ENCODE data around the gene MTSS2. TPM values are rescaled to one million over a fixed set of nuclear protein-coding genes. Genes with fewer than 3 reads are reported as not detected.

Gene MTSS2
- total RNA-seq, 1 experiment from 2014 or later, result 52.0 TPM

GRCh38 chr16:70694088-70694867, 8.4 kb upstream of the MTSS2 start:
- H3K36me3 ChIP-seq, result no peaks in the 10 kb centered on the region
- no peaks in the 10 kb centered on the region for H3K27me3 ChIP-seq
- no peak overlapping the region for H3K4me3 ChIP-seq
- no peaks in the 10 kb centered on the region for H3K9me3 ChIP-seq
- DNase-seq, result peak; percentile 89

- no peaks in the 10 kb centered on the region for H3K27me3 ChIP-seq
- no peaks in the 10 kb centered on the region for H3K9me3 ChIP-seq
- no peak overlapping the region for H3K4me3 ChIP-seq
- H3K36me3 ChIP-seq, result no peaks in the 10 kb centered on the region
- DNase-seq, result no peak
Observed at GRCh38 chr16:70692873-70693671, 7.2 kb upstream of the MTSS2 start.

GRCh38 chr16:70692130-70692872, 6.4 kb upstream of the MTSS2 start:
- Histone ChIP-seq H3K36me3 (no peaks in the 10 kb centered on the region), H3K27me3 (no peaks in the 10 kb centered on the region), H3K4me3 (no peak overlapping the region), H3K9me3 (no peaks in the 10 kb centered on the region)
- DNase-seq, result no peak

GRCh38 chr16:70691223-70692129, 5.6 kb upstream of the MTSS2 start:
- Histone ChIP-seq H3K9me3 (no peaks in the 10 kb centered on the region), H3K27me3 (no peaks in the 10 kb centered on the region), H3K4me3 (no peak overlapping the region), H3K36me3 (no peaks in the 10 kb centered on the region)
- DNase-seq, result peak; percentile 75

GRCh38 chr16:70689970-70690891, 4.4 kb upstream of the MTSS2 start:
- Histone ChIP-seq H3K27me3 (no peaks in the 10 kb centered on the region), H3K36me3 (no peaks in the 10 kb centered on the region), H3K4me3 (no peak overlapping the region), H3K9me3 (no peaks in the 10 kb centered on the region)
- DNase-seq, result no peak

- Histone ChIP-seq H3K27me3 (no peaks in the 10 kb centered on the region), H3K9me3 (no peaks in the 10 kb centered on the region), H3K4me3 (no peak overlapping the region), H3K36me3 (peaks cover 5% of the 10 kb centered on the region)
- DNase-seq, result no peak
Observed at GRCh38 chr16:70689035-70689969, 3.4 kb upstream of the MTSS2 start.

GRCh38 chr16:70688246-70688742, 2.4 kb upstream of the MTSS2 start:
- Histone ChIP-seq H3K9me3 (no peaks in the 10 kb centered on the region), H3K27me3 (no peaks in the 10 kb centered on the region), H3K4me3 (no peak overlapping the region), H3K36me3 (peaks cover 13% of the 10 kb centered on the region)
- DNase-seq, result peak; percentile 90

- no peak for DNase-seq
- Histone ChIP-seq H3K36me3 (peaks cover 19% of the 10 kb centered on the region), H3K4me3 (no peak overlapping the region), H3K27me3 (no peaks in the 10 kb centered on the region), H3K9me3 (no peaks in the 10 kb centered on the region)
Observed at GRCh38 chr16:70687671-70688245, 1.9 kb upstream of the MTSS2 start.

- H3K4me3 ChIP-seq, result no peak overlapping the region
- no peaks in the 10 kb centered on the region for H3K9me3 ChIP-seq
- H3K36me3 ChIP-seq, result peaks cover 19% of the 10 kb centered on the region
- DNase-seq, result no peak
- no peaks in the 10 kb centered on the region for H3K27me3 ChIP-seq
Observed at GRCh38 chr16:70687102-70687511, 1.3 kb upstream of the MTSS2 start.

- DNase-seq, result no peak
- H3K4me3 ChIP-seq, result peak overlapping the region; percentile 37
- H3K27me3 ChIP-seq, result no peaks in the 10 kb centered on the region
- H3K9me3 ChIP-seq, result no peaks in the 10 kb centered on the region
- peaks cover 19% of the 10 kb centered on the region for H3K36me3 ChIP-seq
Observed at GRCh38 chr16:70686376-70687101, 686 bp upstream of the MTSS2 start.

- peak overlapping the region; percentile 68 for H3K4me3 ChIP-seq
- DNase-seq, result no peak
- peaks cover 22% of the 10 kb centered on the region for H3K36me3 ChIP-seq
- H3K27me3 ChIP-seq, result no peaks in the 10 kb centered on the region
- H3K9me3 ChIP-seq, result no peaks in the 10 kb centered on the region
Observed at GRCh38 chr16:70685061-70685937, 554 bp downstream of the MTSS2 start.

GRCh38 chr16:70684146-70685060, 1.4 kb downstream of the MTSS2 start:
- H3K9me3 ChIP-seq, result no peaks in the 10 kb centered on the region
- DNase-seq, result peak; percentile 47
- peaks cover 24% of the 10 kb centered on the region for H3K36me3 ChIP-seq
- H3K27me3 ChIP-seq, result no peaks in the 10 kb centered on the region
- H3K4me3 ChIP-seq, result peak overlapping the region; percentile 68
